GM12865 (cell line): ENCODE results near the gene MEIS1.

Experiments used
- DNase-seq: peaks from one replicate; pipeline ENCODE4 v3.0.0; 2010; ENCODE audit warnings: low read depth
- H3K4me3 ChIP-seq: 2 replicates; pipeline ENCODE4 v1.5.1; 2011; ENCODE audit warnings: mild to moderate bottlenecking, low read depth, low read length, control low read depth
- CTCF ChIP-seq: IDR thresholded peaks from 2 replicates; pipeline ENCODE4 v1.5.1; 2011; ENCODE audit warnings: low read length, control low read depth, low read depth, inconsistent platforms; ENCODE audit not compliant: insufficient read depth; ENCODE audit errors: missing control alignments

The MEIS1 gene

GRCh38 chr2:66528974-66529724, 94.2 kb downstream of the MEIS1 start:
- no peak for DNase-seq
- TF ChIP-seq CTCF: no peak
- H3K4me3 ChIP-seq: no peak overlapping the region

- no peak for TF ChIP-seq CTCF
These were observed 95.7 kb downstream of the MEIS1 start for GRCh38 chr2:66530651-66531050.

GRCh38 chr2:66531155-66531554, 96.2 kb downstream of the MEIS1 start:
- TF ChIP-seq CTCF: no peak
- DNase-seq: no peak
- no peak overlapping the region for H3K4me3 ChIP-seq

More at GRCh38 chr2:66530651-66531050, 95.7 kb downstream of the MEIS1 start:
- DNase-seq: no peak
- H3K4me3 ChIP-seq: no peak overlapping the region

- no peak overlapping the region for H3K4me3 ChIP-seq
- no peak for DNase-seq
- TF ChIP-seq CTCF: no peak
These were observed 96.6 kb downstream of the MEIS1 start for GRCh38 chr2:66531567-66531966.

GRCh38 chr2:66532972-66533868, 98.3 kb downstream of the MEIS1 start:
- DNase-seq: no peak
- no peak overlapping the region for H3K4me3 ChIP-seq
- TF ChIP-seq CTCF: no peak

- no peak overlapping the region for H3K4me3 ChIP-seq
- no peak for TF ChIP-seq CTCF
- no peak for DNase-seq
These were observed 99.5 kb downstream of the MEIS1 start for GRCh38 chr2:66534461-66534860.
